DND-41 (cell line): ENCODE results near the gene DNAAF5.

Experiments
- ATAC-seq: fragments of 200-7000 bp; cut with Tn5 transposase; 3 replicates; pipeline ENCODE4 v1.9.1; 2021; ENCODE audit warnings: low read depth; ENCODE audit not compliant: insufficient read depth
- DNase-seq: peaks from one replicate; pipeline ENCODE4 v3.0.0-alpha.2; 2020
- H2AFZ ChIP-seq: 2 replicates; pipeline ENCODE4 v1.6.0; 2012; ENCODE audit warnings: low read depth, low read length
- H3K27ac ChIP-seq: 2 replicates; pipeline ENCODE4 v1.5.1; 2012; ENCODE audit warnings: low read length, inconsistent platforms
- H3K27me3 ChIP-seq: fragments of 200-600 bp; sonication (generic); 2 replicates; pipeline ENCODE4 v1.6.0; 2012; ENCODE audit warnings: low read length, mild to moderate bottlenecking, inconsistent platforms; ENCODE audit not compliant: insufficient read depth, poor library complexity
- H3K36me3 ChIP-seq: 2 replicates; pipeline ENCODE4 v1.5.1; 2012; ENCODE audit warnings: low read length, inconsistent platforms; ENCODE audit not compliant: insufficient read depth
- H3K4me1 ChIP-seq: 2 replicates; pipeline ENCODE4 v1.5.1; 2012; ENCODE audit warnings: mild to moderate bottlenecking, low read length; ENCODE audit not compliant: insufficient read depth
- H3K4me2 ChIP-seq: 2 replicates; pipeline ENCODE4 v1.6.0; 2012; ENCODE audit warnings: mild to moderate bottlenecking, moderate library complexity, low read length, inconsistent platforms; ENCODE audit not compliant: insufficient read depth
- H3K4me3 ChIP-seq, 2 experiments: fragments of 200-600 bp in 1 of 2; shearing (Covaris generic) in 1 of 2; 2 replicates each; pipeline ENCODE4 v1.5.1; 2012 to 2016; ENCODE audit warnings: inconsistent platforms in 2 of 2, low read length in 2 of 2, mild to moderate bottlenecking in 2 of 2, low read depth in 1 of 2, moderate library complexity in 1 of 2
- H3K79me2 ChIP-seq: 2 replicates; pipeline ENCODE4 v1.6.0; 2012; ENCODE audit warnings: low read length, inconsistent platforms; ENCODE audit not compliant: insufficient read depth
- H3K9ac ChIP-seq: 2 replicates; pipeline ENCODE4 v1.6.0; 2012; ENCODE audit warnings: low read depth, mild to moderate bottlenecking, inconsistent platforms, low read length, moderate library complexity
- H3K9me3 ChIP-seq: 2 replicates; pipeline ENCODE4 v1.5.1; 2012; ENCODE audit warnings: low read length, moderate library complexity, mild to moderate bottlenecking, inconsistent platforms; ENCODE audit not compliant: insufficient read depth, severe bottlenecking
- H4K20me1 ChIP-seq: 2 replicates; pipeline ENCODE4 v1.6.0; 2012; ENCODE audit warnings: low read length; ENCODE audit not compliant: insufficient read depth
- EZH2 ChIP-seq: IDR thresholded peaks from 3 replicates; pipeline ENCODE4 v1.6.1; 2012; ENCODE audit warnings: borderline replicate concordance, low read depth, mild to moderate bottlenecking, moderate library complexity, low read length, inconsistent platforms; ENCODE audit not compliant: severe bottlenecking
- TF ChIP-seq, protein P1 (sequence below): IDR thresholded peaks from 2 replicates; pipeline ENCODE4 v1.5.1; 2012; ENCODE audit warnings: borderline replicate concordance, low read length, moderate library complexity, mild to moderate bottlenecking; ENCODE audit not compliant: poor library complexity, severe bottlenecking; ENCODE audit errors: extremely low read depth

The DNAAF5 gene

DNA sequence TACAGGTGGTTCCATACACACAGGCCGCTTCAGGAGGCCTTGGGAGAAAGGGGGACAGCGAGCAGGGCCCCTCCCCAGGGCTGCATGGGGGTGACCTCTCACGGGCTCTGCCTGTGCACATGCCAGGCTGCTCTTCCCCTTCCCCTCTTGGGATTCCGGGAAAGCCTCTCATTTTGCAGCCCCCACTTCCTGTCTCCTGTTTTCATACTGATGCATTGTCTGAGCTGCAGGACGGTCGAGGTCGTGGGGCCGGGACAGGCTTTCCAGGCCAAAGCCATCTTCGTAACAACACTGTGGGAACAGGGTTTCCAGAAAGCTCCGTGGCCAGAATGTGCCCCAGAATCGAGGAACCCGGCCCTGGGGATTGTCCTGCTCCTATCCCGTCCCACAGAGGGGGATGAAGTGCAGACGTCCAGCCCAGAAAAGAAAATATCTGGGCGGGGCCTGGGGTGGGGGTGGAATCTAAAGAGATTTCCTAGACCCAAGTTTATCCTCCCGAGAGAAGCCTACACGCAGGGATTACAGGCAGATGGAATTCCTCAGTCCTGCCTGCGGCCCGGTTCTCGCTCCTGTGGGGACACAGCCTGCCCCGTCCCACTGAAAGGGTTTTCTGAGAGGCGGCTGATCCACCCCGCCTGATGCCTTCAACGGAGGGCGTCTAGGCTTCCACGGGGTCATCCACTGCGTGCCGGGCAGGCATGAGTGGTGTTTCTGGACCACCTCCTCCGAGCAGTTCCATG, 29.5 kb upstream of the DNAAF5 start:
- Histone ChIP-seq H3K36me3 (peaks cover 18% of the 10 kb centered on the region), H3K9me3 (no peaks in the 10 kb centered on the region), H4K20me1 (no peaks in the 10 kb centered on the region), H3K9ac (no peak overlapping the region), H3K4me2 (no peak overlapping the region), H2AFZ (no peak overlapping the region), H3K4me1 (no peaks in the 10 kb centered on the region), H3K27ac (peak overlapping the region; percentile 55; the same call in 1 of the 2 replicates), H3K27me3 (no peaks in the 10 kb centered on the region), H3K79me2 (0 out of 2 replicates have a peak, but pooled peaks cover 2% of the 10 kb centered on the region), H3K4me3 (no peak overlapping the region)
- ATAC-seq: no peak
- no peak for DNase-seq
- no peak for TF ChIP-seq EZH2
- TF ChIP-seq, protein P1, sequence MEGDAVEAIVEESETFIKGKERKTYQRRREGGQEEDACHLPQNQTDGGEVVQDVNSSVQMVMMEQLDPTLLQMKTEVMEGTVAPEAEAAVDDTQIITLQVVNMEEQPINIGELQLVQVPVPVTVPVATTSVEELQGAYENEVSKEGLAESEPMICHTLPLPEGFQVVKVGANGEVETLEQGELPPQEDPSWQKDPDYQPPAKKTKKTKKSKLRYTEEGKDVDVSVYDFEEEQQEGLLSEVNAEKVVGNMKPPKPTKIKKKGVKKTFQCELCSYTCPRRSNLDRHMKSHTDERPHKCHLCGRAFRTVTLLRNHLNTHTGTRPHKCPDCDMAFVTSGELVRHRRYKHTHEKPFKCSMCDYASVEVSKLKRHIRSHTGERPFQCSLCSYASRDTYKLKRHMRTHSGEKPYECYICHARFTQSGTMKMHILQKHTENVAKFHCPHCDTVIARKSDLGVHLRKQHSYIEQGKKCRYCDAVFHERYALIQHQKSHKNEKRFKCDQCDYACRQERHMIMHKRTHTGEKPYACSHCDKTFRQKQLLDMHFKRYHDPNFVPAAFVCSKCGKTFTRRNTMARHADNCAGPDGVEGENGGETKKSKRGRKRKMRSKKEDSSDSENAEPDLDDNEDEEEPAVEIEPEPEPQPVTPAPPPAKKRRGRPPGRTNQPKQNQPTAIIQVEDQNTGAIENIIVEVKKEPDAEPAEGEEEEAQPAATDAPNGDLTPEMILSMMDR: no peak

DNA sequence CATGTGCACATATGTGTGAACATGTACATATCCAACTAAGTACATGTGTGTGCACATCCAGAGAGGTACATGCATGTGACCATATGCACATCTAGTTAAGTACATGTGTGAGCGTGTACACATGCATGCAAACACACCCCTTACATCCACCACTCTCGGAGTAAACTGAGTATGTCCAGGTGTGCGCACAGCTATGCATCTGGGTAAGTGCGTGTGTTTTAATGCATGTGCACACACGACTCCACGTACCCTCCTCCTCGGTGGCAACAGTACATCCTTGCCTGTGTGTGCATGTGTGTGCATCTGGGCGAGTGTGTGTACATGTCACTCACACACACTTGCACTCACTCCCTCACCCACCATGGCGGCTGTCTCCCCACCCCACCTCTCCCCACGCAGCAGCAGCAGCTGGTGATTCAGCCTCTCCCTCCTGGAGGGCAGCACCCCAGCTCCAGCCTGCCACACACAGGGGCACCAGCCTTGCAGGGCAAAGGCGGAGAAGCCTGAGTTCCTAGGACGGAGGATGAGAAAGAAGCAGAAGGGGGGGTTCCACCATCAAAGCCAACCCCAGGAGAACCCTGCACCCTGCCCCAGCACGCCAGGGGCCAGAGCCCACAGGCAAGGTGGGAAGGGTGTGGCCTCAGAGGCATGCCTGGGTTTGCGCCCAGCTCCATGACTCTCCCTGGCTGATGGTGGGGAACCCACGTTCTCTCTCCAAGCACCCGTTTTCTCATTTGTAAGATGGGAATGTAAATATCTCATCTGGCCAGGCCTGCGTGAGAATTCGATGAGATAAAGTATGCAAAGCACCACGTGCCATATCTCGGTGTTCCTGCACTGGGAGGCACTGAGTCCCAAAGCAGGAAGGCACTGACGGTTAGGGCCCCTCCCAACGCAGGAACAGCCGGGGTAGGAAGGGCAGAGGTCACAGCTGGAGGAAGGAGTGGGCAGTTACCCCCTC, 27.7 kb upstream of the DNAAF5 start:
- H3K4me3 ChIP-seq: no peak overlapping the region
- no peak overlapping the region for H3K9ac ChIP-seq

DNA sequence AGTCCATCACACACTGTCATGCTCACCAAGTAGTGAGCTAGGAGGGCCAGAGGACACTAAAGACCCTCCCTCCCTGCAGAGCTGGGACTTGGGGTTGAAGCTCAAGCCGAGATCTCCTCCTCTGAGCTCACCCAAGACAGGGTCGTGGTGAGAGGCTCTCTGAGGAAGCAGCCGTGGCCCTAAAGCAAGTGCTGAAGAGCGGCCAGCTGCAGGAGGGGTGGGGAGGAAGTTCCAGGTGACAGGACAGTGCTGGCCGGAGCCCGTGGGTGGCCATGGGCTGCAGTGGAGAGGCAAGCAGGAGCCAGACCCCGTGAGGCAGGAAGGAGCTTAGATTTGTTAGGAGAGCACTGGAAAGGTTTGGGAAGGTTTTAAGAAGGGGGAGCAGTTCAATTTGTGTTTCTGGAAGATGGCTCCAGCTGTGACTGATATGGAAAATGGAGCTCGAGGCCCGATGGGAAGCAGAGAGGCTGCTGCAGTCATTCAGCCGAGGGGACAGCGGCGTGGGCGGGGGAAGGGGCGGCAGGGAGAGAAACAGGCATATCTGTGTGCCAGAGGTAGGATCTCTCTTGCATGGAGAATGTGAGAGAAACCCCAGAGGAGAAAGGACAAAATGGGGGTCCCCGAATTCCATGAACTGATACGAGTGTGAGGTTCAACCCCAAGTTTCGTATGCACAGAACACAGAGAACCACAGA, 26.9 kb upstream of the DNAAF5 start:
- H3K4me1 ChIP-seq: no peaks in the 10 kb centered on the region
- H3K9ac ChIP-seq: no peak overlapping the region
- peaks cover 18% of the 10 kb centered on the region for H3K36me3 ChIP-seq
- no peak overlapping the region for H3K27ac ChIP-seq
- H3K27me3 ChIP-seq: no peaks in the 10 kb centered on the region
- TF ChIP-seq EZH2: no peak
- TF ChIP-seq, protein P1: no peak
- DNase-seq: no peak
- H4K20me1 ChIP-seq: no peaks in the 10 kb centered on the region
- no peak overlapping the region for H2AFZ ChIP-seq
- H3K4me2 ChIP-seq: no peak overlapping the region
- ATAC-seq: no peak
- peaks cover 7% of the 10 kb centered on the region for H3K9me3 ChIP-seq
- peaks cover 4% of the 10 kb centered on the region; the same call in 1 of the 2 replicates for H3K79me2 ChIP-seq
- no peak overlapping the region for H3K4me3 ChIP-seq

More for the DNA sequence above, 27.7 kb upstream of the DNAAF5 start:
- Histone ChIP-seq H3K27me3 (no peaks in the 10 kb centered on the region), H4K20me1 (no peaks in the 10 kb centered on the region), H3K79me2 (peaks cover 4% of the 10 kb centered on the region; the same call in 1 of the 2 replicates), H3K4me2 (no peak overlapping the region), H2AFZ (no peak overlapping the region), H3K36me3 (peaks cover 18% of the 10 kb centered on the region), H3K4me1 (no peaks in the 10 kb centered on the region), H3K27ac (no peak overlapping the region), H3K9me3 (peaks cover 7% of the 10 kb centered on the region)
- ATAC-seq: no peak
- TF ChIP-seq, protein P1: no peak
- TF ChIP-seq EZH2: no peak
- no peak for DNase-seq
